GM12864 (cell line): ENCODE results near the gene HSCB.

Experiments
- DNase-seq: peaks from one replicate; pipeline ENCODE4 v3.0.0-alpha.2; 2011; ENCODE audit warnings: low read depth
- H3K4me3 ChIP-seq: 2 replicates; pipeline ENCODE4 v1.5.1; 2011; ENCODE audit warnings: mild to moderate bottlenecking, low read depth, low read length, control low read depth
- CTCF ChIP-seq: IDR thresholded peaks from 2 replicates; pipeline ENCODE4 v1.5.1; 2011; ENCODE audit warnings: low read depth, mild to moderate bottlenecking, moderate library complexity, low read length, control low read depth, inconsistent platforms; ENCODE audit errors: missing control alignments

Gene HSCB

GRCh38 chr22:28711341-28711740 is 30.5 kb upstream of the HSCB start:
- DNase-seq: no peak
- no peak for TF ChIP-seq CTCF
- no peak overlapping the region for H3K4me3 ChIP-seq

- no peak for DNase-seq
- no peak for TF ChIP-seq CTCF
- no peak overlapping the region for H3K4me3 ChIP-seq
Measured at GRCh38 chr22:28711820-28712777, 29.7 kb upstream of the HSCB start.

GRCh38 chr22:28714043-28714628 is 27.7 kb upstream of the HSCB start:
- H3K4me3 ChIP-seq: no peak overlapping the region
- TF ChIP-seq CTCF: no peak
- no peak for DNase-seq

- no peak for TF ChIP-seq CTCF
- no peak for DNase-seq
- no peak overlapping the region for H3K4me3 ChIP-seq
Measured at GRCh38 chr22:28715611-28716010, 26.2 kb upstream of the HSCB start.

- H3K4me3 ChIP-seq: no peak overlapping the region
- no peak for TF ChIP-seq CTCF
- DNase-seq: no peak
Measured at GRCh38 chr22:28716686-28717085, 25.2 kb upstream of the HSCB start.

GRCh38 chr22:28718044-28718443 is 23.8 kb upstream of the HSCB start:
- DNase-seq: no peak
- no peak overlapping the region for H3K4me3 ChIP-seq
- TF ChIP-seq CTCF: no peak
